SK-N-SH (cell line): Measurements from ENCODE around the gene THSD4.

Experiments
- CTCF ChIP-seq: fragments of 200-600 bp; sonication (generic); IDR thresholded peaks from 2 replicates; pipeline ENCODE4 v1.6.1; 2017; ENCODE audit warnings: antibody characterized with exemption, mild to moderate bottlenecking, moderate library complexity
- FOSL2 ChIP-seq: IDR thresholded peaks from 2 replicates; pipeline ENCODE4 v1.4.0; 2012; ENCODE audit warnings: low read depth, mild to moderate bottlenecking, moderate library complexity, borderline replicate concordance
- FOXM1 ChIP-seq: IDR thresholded peaks from 2 replicates; pipeline ENCODE4 v1.4.0; 2012; ENCODE audit warnings: low read depth, mild to moderate bottlenecking
- MAX ChIP-seq: IDR thresholded peaks from 2 replicates; pipeline ENCODE4 v1.4.0; 2012; ENCODE audit warnings: low read depth
- REST ChIP-seq: IDR thresholded peaks from 2 replicates; pipeline ENCODE4 v1.6.1; 2012; ENCODE audit warnings: mild to moderate bottlenecking, low read depth, low read length, moderate library complexity
- SMC3 ChIP-seq: IDR thresholded peaks from 2 replicates; pipeline ENCODE4 v1.6.1; 2012; ENCODE audit warnings: low read depth, low read length, improper control_type of control experiment
- TAF1 ChIP-seq: IDR thresholded peaks from 2 replicates; pipeline ENCODE4 v1.6.1; 2012; ENCODE audit warnings: low read depth, mild to moderate bottlenecking, low read length, moderate library complexity, borderline replicate concordance

GRCh38 chr15:71254491-71254890 is 139.2 kb downstream of the THSD4 start:
- TF ChIP-seq REST (no peak), MAX (no peak), CTCF (no peak), FOXM1 (no peak), TAF1 (no peak), SMC3 (no peak), FOSL2 (no peak)
